ENCODE results near the gene SQSTM1.
A peak's percentile ranks its signal among the peaks of the same experiment; 100 is the strongest.
"Not testable (repeated sequence)": the region's sequence is repeated elsewhere in the genome, so short reads cannot be mapped to it uniquely, and the experiment has no call there.

The SQSTM1 gene

DNA sequence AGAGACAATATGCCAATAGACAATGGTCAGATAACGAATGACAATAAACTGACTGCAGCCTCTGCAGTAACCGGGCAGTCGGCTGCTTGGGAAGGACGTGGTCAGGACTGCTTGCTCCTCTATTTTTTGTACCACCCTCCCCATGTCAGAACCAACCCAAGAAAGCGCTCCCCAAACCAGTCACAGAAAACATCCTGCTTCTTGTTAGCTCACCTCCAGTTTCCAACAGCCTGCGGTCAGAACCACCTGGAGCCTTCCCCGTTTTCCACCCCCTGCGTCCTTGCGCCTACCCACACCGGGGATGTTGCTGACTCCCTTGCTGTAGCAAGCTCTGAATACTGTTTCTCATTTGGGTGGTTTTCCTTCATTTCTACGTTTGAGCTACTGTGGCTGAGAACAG, 39.6 kb downstream of the SQSTM1 start:
- no peak for DNase-seq

DNA sequence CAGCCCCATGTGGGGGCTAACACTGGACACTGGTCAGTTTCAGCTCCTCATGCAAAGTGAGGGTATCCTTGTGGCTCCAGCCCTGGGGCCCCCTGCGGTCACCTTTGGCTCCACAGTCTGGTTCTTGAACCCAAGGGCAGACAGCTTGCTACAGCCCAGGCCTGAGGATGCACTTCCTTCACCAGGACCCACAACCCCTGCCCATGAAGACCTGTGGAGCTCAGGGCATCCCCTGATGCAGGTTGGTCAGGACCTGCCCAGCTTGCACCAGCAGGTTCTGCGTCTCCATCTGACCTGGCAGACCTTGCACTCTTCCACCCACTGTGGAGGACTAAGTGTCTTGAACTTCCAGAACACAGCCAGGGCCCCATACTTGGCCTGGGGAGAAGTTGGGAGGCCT, 41.6 kb downstream of the SQSTM1 start:
- DNase-seq: no peak

DNA sequence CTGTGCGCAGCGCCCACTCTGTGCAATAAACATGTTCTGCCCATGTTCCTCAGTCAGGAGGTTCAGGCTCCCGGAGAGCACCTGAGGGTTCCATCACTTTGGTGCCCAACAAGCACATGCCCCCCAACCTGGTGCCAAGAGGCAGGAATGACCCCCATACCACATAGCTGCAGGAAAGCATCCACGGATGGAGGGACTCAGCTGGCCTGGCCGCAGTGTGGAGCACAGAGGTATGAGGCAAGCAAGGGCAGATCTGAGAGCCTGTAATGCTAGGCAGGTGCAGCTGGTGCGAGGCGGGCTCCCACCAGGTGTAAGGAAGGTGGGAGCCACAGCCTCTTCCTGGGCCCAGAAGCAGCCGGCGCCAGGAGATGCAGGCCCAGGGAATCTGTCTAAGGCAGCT, 42.2 kb downstream of the SQSTM1 start:
- DNase-seq: no peak

DNA sequence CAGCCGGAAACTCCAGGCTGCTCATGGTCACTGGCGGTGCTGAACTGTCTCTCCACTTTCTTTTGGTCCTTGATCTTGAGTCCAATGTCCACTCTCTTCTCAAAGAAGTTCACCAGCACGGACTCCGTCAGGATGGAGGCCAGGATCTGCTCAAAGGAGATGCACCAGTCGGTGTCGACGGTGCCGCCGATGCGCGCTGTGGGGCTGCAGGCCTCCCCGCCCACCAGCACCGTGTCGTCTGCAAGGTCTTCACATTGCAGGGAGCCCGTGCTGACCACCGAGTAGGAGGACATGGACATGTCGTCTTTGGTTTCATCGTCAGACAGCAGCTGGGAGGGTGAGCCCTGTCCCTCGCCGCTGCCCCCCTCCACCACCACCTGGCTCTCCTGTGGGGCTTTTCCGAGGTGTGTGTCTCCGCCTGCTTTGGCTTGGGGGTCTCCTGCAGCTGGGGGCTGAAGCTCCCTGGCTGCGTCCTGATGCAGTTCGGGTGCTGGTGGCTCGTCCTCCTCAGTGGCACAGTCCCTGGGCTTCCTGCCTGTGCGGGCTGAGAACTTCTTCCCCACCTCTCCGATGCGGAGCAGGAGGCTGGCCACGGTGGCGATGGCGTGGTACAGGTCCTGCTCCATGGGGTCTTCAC, 42.9 kb downstream of the SQSTM1 start:
- no peak for DNase-seq

DNA sequence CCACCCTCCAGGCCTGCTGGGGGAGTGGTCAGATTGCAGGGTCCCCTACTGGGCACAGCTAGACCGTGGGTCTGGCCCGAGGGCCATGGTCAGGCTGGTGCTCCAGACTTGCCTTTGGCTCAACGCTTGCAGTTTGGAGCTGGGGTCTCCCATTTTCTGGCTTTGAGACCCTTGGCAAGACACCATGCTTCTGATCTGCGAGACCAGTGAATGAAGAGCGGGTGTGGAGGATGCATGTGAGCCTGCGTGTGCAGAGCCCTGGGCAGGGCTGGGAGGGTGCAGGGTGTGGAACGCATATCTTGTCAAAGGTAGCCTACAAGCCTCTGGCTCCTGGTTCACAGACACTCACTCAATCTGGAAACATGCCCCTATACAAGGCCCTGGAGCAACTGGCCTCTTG, 44.0 kb downstream of the SQSTM1 start:
- DNase-seq: no peak

DNA sequence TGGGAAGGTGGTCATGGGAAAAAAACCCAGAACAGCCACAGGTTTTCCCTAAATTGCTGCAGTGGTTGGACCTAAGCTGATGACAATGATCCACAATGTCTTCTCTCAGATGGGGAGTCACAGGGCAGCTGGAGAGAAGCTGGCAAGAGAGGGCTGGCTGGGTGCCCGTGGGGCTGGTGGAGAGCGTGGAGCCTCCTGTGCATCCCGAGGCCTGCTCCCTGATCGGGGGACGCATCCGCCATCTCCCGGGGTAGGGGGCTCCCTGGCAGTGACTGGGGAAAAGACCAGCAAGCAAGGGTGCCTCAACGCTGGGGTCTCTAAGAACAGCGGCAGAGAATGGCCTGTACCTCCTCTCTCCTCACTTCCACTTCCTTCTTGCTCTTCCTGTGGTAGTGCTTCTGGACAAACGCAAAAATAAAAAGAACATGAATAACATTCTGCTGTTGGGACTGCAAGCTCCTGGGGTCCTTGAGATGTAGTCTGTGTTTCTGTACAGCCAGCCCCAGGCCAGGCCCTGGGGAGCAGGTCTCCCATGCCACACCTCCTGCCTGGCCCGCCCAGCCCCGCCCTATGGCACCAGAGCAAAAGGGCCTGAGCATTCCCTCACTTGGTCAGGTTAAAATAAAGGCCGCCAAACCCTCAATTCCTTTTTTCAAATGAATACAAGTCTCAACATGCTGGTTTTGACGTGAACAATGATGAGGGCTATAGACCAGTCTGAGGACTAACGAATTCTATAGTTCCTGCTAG, 45.0 kb downstream of the SQSTM1 start:
- no peak for DNase-seq

DNA sequence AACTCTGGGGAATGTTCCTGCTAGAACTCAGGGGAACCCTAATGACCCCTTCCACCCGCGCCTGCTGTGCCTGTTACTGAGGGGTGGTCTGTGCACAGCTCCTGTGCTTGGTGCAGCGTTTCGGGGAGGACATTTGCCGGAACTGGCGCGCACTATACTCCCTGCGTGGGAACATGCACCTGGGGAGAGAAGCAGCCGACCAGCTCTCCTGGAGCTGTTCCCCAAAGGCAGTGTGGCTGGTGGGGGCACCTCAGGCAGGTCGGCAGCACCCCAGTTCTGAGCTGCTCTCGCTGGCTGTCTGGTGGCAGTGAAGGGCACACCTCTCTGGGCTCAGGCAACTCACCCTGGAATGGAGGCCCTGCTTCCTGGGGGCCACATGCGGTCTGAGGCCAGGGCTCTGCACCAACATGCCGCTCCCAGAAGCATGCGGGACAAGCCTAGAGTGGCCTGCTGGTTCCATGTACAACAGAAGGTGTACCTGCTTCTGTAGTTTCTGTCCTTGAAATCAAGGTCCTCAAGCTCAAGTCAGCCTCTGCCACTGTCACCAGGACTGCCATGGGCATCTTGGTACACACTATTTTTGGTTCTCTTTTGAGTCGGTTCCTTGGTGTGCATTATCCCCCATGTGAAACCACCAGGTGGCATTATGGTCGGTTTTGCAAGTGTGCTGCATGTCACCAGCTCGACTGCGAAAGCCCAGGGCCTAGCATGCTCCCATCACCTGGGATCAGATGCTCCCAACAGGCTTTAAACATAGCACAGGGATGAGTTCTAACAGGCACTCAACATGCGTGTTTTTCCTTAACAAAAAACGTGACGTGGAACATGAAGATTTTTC, 45.8 kb downstream of the SQSTM1 start:
- no peak for DNase-seq

DNA sequence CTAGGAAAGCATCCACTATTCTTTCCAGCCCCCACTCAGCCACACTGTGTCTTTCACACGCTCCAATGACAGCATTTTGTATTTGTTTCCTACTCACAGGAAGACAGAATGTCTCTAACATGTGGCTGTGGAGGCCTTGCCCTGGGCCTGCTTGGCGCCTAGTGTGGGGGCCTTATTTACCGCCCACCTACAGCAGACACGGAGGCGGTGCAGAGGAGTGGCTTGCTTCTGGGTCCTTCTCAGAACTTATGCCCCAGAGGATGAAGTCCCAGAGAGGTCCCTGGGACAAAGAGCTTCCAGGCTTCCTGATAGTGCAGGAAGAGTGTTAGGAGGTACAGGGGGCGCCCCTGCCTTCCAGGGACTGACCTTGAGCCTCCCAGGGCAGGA, 46.4 kb downstream of the SQSTM1 start:
- no peak for DNase-seq

DNA sequence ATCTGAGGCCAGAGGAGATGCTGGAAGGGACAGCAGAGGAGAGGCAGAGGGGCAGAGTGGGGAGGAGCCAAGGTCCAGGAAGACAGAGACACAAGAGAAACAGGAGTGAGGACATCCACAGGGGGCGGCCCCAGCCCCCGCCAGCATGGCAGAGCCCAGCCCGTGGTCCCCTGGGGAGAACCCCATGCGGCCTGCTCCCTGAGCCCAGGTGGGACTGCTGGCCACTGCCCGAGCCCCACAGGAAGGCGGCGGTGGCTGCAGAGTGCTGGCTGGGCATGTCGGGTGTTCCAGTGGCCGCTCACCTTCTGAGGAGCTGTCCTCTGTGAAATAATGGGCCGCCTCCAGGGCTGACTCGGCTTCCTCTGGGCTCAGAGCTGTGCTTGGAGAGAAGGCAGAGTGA, 46.8 kb downstream of the SQSTM1 start:
- no peak for DNase-seq

DNA sequence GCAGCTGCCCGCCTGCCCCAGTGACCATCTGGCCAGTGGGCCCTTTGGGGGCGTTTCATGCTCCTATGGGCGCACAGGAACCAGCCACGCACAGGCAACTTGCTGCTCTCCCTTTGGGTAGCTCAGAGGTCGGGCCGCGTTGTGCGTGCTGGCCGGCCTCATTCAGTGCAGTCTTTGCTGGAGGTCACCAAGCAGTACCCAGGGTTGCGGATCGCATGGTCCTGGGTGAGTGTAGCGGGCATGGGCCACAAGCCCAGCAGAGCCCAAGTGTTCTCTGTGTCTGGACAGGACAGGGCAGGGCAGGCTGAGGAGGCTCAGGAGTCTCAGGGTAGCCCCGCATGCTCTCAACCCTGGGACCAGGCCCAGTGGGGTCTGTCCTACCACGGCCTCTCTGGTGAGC, 47.8 kb downstream of the SQSTM1 start:
- no peak for DNase-seq

DNA sequence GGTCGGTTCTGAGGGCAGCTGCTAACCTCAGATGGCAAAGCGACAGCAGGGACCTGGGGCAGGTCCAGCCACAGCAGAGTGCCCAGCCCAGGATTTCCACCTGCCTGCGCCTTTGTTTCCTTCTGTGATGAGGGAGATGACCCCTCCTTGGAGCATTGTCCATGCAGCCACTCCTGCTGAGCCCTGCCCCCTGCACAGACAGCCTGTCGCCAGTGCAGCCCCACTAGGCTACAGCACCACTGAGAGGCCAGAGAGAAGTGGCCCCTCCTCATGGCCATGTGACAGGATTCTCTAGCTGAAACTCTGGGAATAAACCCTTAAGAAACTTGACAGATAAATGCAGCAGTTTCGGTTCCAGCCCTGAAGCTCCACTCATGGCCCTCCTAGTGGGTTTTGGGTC, 48.4 kb downstream of the SQSTM1 start:
- DNase-seq: no peak

DNA sequence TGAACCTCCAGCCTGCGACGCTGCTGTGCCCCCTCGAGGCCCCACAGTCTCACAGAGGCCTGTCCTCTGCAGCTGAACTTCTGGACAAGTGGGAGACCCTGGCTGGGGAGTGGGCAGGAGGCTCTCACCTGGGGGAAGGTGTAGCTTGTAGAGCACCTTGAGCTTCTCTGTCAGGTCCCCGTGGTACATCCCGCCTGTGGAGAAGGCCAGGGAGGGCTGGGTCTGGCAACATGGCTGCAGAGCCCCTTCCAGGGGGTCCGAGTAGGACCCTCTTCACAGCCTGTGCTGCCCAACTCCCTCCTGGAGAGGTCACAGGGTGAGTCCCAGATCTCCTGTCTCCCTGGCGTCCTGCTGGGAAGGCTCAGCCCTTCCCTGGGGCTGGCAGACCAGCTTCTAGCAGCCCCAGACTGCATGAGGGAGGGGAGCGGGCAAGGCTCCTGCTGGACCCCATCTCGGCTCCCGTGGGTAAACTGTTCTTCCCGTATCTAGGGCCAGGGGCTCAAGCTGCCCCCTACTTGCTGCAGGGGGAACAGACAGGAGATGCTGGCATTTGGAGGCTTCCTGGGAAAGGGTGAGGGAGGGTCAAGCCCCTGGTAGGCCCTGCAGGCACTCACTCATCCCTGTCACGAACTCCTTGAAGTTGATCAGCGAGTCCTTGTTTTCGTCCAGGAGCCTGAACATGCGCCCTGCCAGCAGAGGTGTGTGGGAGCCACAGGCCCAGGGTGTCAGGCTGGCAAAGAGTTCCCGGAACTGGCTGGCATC, 49.1 kb downstream of the SQSTM1 start:
- DNase-seq: no peak

DNA sequence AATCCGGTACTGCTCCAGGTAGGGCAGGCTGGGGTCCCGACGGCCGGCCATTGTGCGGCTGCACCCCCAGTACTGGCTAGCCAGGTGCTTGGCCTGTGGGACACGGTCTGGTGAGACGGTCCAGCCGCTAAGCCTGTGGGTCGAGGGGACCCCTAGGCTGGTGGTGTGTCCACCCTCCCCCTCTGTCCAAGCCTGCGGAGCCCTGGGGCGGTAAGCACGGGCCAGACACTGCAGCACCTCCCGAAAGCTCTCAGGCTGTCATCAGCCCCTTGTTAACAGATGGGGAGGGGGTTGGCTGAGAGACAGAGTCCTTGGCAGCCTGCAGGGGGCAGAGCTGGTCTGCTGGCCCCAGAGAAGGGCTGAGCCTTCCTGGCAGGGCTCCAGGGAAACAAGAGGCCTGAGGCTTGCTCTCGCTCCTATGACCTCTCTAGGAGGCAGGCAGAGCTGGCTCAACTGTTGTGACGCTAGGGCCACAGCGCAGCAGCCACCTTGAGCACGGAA, 49.7 kb downstream of the SQSTM1 start:
- peak; percentile 69 to 81 for DNase-seq

DNA sequence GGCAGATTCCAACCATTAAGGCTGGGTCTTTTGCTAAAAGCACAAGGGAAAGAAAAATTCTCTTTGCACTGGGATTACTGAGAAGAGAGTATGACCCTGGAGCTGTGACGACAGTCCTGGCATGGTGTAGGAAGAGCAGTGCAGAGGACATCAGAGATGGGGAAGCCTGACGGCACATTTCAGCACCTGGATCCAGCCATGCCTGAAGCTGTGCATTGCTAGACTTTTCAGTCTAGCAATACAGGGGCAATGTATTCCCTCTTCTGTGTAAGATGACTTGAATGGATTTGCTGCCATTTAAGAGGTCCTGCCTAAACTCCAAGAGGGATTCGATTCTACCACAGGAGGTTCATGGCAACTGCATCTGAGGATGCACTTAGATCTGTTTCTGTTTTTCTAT, 50.2 kb downstream of the SQSTM1 start:
- DNase-seq: no peak

DNA sequence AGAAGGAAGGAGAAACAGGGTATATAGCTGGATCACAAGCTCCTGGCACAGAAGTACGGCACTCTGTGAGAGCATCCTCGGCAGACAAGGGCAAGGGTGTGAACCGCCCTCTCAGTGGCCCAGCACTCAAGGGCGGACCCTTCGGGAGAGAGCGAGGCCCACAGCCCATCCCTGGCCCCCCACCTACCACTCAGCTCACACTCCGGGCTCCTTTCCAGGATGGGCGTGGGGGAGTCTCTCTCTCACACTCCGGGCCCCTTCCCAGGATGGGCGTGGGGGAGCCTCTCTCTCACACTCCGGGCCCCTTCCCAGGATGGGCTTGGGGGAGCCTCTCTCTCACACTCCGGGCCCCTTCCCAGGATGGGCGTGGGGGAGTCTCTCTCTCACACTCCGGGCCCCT, 50.8 kb downstream of the SQSTM1 start:
- not testable (repeated sequence) for DNase-seq

DNA sequence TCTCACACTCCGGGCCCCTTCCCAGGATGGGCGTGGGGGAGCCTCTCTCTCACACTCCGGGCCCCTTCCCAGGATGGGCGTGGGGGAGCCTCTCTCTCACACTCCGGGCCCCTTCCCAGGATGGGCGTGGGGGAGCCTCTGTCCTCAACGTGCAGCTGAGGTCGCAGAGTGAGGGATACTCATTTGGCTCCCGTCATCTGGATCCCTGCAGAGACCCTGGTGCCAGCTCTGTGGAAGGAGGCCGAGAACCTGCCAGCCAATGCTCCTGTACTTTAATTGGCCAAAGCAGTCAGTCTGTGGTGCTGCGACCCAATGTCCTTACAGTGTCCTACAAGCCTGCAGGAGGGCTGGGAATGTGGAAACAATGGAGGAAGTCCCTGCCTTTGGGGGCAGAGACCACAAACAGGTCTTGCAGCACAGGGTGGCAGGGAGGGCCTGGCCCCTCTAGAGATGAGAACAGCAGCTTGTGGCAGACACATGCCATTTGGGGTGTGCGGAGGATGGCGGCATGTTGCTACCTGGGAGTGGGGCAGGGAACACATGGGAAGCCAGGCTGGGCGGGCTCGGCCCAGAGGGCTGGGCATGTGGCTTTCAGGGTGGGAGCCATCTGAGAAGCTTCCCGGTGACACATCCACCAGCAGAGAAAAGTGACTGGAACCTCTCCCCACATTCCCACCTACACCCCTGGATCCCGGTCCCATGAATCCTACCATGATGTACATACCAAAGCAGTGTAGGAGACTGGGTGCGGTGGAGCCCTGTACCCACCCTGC, 51.5 kb downstream of the SQSTM1 start:
- no peak for DNase-seq

DNA sequence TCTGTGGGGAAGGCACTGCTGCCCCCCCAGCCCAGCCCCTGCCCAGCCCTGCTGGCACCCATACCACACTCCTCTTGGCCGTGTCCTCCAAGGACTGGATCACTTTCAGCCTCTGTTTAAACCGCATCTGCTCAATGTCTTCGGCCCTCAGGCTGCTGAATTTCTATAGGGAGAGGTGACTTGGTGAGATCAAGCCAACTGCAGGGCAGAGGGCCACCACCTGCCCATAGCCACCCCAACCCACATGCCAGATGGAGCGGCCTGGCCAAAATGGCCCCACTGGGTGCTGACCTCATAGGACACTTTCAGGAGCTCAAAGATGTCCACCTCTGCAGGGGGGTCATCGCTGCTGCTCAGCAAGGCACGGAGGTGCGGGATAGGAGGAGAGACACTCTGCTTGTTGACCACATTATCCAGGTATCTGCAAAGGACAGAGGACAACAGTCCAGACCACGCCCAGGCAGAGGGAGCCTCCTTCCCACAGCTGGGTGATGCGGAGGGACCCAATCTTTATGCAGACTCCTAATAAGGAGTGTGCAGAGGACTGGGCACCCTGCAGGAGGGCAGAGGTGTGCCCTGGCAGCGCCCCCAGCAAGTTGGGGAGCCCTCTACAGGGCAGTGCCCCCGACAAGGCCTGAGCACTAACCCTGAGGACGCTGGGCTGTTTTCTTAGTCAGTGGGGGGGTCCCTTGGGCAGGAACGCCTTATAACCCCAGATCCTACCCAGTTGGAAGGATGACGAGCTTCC, 52.3 kb downstream of the SQSTM1 start:
- DNase-seq: no peak

DNA sequence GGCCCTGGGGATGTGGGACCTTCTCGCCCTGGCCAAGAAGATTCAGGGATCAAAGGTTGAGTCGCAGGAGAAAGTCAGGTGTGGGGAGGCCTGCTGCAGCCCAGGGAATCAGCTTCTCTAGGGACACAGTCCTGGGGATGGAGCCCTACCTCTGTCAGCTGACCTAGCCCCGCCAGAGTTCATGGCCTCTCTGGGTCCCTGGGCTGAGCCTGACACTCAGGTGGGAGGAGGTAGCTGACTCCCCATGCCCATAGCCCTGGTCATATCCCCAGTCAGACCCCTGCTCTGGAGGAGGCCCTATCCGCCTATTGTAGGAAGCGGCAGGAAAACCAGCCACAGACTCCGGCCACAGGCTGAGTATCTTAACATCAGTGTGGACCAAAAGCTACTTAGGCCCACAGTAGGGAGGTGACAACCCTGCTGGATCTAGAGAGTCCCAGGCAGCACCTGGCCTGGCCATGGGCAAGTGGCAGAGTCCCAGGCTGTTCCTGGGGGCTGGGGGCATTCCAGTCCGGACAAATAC, 52.9 kb downstream of the SQSTM1 start:
- no peak for DNase-seq

DNA sequence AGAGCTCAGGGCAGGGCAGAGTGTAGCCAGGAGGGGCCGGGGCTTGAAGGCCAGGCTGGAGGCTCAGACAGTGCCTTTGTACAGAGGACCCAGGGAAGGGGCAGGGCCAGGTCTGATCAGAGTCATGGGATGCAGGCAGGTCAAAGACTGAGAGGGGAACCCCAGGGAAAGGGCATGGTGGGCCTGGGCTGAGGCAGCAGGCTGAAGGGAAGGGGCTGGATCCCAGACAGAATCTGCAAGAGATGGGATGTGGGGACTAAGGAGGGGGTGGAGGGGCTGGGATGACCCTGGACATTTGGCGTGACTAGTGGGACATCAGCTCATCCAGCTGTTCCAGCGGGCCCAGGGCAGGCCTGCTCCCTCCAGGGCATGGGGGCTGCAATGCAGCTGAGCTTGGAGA, 53.4 kb downstream of the SQSTM1 start:
- no peak for DNase-seq

DNA sequence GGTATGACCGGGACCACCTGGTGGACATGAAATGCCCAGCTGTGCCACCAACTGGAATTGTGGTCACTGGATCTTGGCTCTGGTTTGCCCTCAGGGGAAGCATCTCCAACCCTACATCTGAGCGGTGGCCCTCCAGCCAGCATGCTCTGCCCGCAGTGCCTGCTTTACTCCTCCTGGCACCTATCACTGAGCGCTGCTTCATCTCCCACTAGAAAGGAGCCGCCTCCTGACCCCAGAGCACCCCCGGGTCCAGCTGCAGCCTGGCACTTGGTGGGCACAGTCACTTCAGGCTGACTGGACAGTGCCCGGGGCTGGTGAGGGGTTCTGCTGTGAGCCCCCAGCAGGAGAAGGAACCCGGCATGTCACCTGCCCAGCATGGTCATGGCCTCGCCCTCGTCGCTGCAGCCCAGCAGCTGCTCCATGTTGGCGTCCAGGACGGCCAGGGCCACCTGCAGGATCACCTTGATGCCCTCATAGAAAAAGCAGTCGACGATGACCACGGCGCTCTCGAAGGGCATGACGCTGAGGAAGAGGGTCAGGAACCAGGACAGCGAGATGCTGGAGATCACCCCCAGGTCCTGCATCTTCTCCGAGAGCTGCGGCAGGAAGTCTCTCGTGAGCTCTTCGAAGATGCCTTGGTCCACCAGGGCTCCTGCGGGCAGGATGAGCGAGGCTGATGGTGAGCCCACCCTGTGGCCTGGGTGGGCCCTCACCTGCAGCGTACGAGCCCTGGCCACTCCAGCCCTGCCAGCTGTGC, 54.0 kb downstream of the SQSTM1 start:
- no peak for DNase-seq
